ENCODE measurements around the gene TP53BP2. TPM values are rescaled to one million over a fixed set of nuclear protein-coding genes. Genes with fewer than 3 reads are reported as not detected.

Gene TP53BP2
- total and polyA plus RNA-seq, 2 experiments from 2014 or later = 36.8 to 93.5 TPM

- no peaks in the 10 kb centered on the region for H3K9me3 ChIP-seq (ENCODE audit: low read depth)
- no peak for DNase-seq (ENCODE audit: low read depth in 1 of 2, low spot score in 1 of 2)
These were observed 13.3 kb upstream of the TP53BP2 start for GRCh38 chr1:223859058-223859457.

GRCh38 chr1:223856386-223856785 is 10.6 kb upstream of the TP53BP2 start:
- no peaks in the 10 kb centered on the region for H3K4me1 ChIP-seq (ENCODE audit: low read depth)
- H3K9me3 ChIP-seq (ENCODE audit: low read depth) = no peaks in the 10 kb centered on the region
- H3K36me3 ChIP-seq = no peaks in the 10 kb centered on the region
- no peak overlapping the region for H3K4me3 ChIP-seq
- no peak overlapping the region for H3K27ac ChIP-seq
- no peaks in the 10 kb centered on the region for H3K27me3 ChIP-seq
- no peak for TF ChIP-seq CTCF (IDR thresholded peaks at IDR 0.05; ENCODE audit: low read depth, low read length)
- no peak for DNase-seq (ENCODE audit: low read depth in 1 of 2, low spot score in 1 of 2)

More at GRCh38 chr1:223859058-223859457, 13.3 kb upstream of the TP53BP2 start:
- Histone ChIP-seq H3K4me1 (ENCODE audit: low read depth) (no peaks in the 10 kb centered on the region), H3K4me3 (no peak overlapping the region), H3K36me3 (no peaks in the 10 kb centered on the region), H3K27ac (no peak overlapping the region), H3K27me3 (no peaks in the 10 kb centered on the region)
- TF ChIP-seq CTCF (IDR thresholded peaks at IDR 0.05; ENCODE audit: low read depth, low read length) = no peak

GRCh38 chr1:223853748-223854147 is 8.0 kb upstream of the TP53BP2 start:
- H3K36me3 ChIP-seq = no peaks in the 10 kb centered on the region
- DNase-seq (ENCODE audit: low read depth in 1 of 2, low spot score in 1 of 2) = no peak
- no peak for TF ChIP-seq CTCF (IDR thresholded peaks at IDR 0.05; ENCODE audit: low read depth, low read length)
- H3K27ac ChIP-seq = no peak overlapping the region
- H3K4me3 ChIP-seq = no peak overlapping the region
- no peaks in the 10 kb centered on the region for H3K27me3 ChIP-seq
- H3K9me3 ChIP-seq (ENCODE audit: low read depth) = no peaks in the 10 kb centered on the region
- H3K4me1 ChIP-seq (ENCODE audit: low read depth) = no peaks in the 10 kb centered on the region

- H3K36me3 ChIP-seq = no peaks in the 10 kb centered on the region
- no peaks in the 10 kb centered on the region for H3K9me3 ChIP-seq (ENCODE audit: low read depth)
- H3K4me1 ChIP-seq (ENCODE audit: low read depth) = no peaks in the 10 kb centered on the region
- H3K27ac ChIP-seq = no peak overlapping the region
- DNase-seq (ENCODE audit: low read depth in 1 of 2, low spot score in 1 of 2) = no peak
- no peak for TF ChIP-seq CTCF (IDR thresholded peaks at IDR 0.05; ENCODE audit: low read depth, low read length)
- H3K27me3 ChIP-seq = no peaks in the 10 kb centered on the region
- no peak overlapping the region for H3K4me3 ChIP-seq
These were observed 7.5 kb upstream of the TP53BP2 start for GRCh38 chr1:223853275-223853674.

- no peak overlapping the region for H3K4me3 ChIP-seq
- H3K9me3 ChIP-seq (ENCODE audit: low read depth) = no peaks in the 10 kb centered on the region
- DNase-seq (ENCODE audit: low read depth in 1 of 2, low spot score in 1 of 2) = no peak
- no peaks in the 10 kb centered on the region for H3K4me1 ChIP-seq (ENCODE audit: low read depth)
- no peak for TF ChIP-seq CTCF (IDR thresholded peaks at IDR 0.05; ENCODE audit: low read depth, low read length)
- H3K36me3 ChIP-seq = no peaks in the 10 kb centered on the region
- no peak overlapping the region for H3K27ac ChIP-seq
- no peaks in the 10 kb centered on the region for H3K27me3 ChIP-seq
These were observed 6.6 kb upstream of the TP53BP2 start for GRCh38 chr1:223852337-223852736.

Measured in cardiac muscle cell (in vitro differentiated cells and primary cell).